NOMO-1 (cell line): ENCODE results near the gene AP5Z1.

ENCODE experiments used
- DNase-seq, 2 experiments: peaks; one replicate each; lab custom pipeline; 2025; ENCODE audit not compliant: unreplicated experiment in 2 of 2; lab: John Stamatoyannopoulos, UW

Gene AP5Z1

GRCh38 chr7:4837041-4837802, 61.8 kb downstream of the AP5Z1 start:
- DNase-seq = no peak

- no peak for DNase-seq
Observed at GRCh38 chr7:4837803-4838625, 62.6 kb downstream of the AP5Z1 start.

- no peak for DNase-seq
Observed at GRCh38 chr7:4838626-4839334, 63.4 kb downstream of the AP5Z1 start.

GRCh38 chr7:4840079-4840501, 64.7 kb downstream of the AP5Z1 start:
- DNase-seq = no peak
